CD8-positive, alpha-beta memory T cell (primary cell): Measurements from ENCODE around the gene MDGA2. TPM values are rescaled to one million over a fixed set of nuclear protein-coding genes. Genes with fewer than 3 reads are reported as not detected.
A peak's percentile ranks its signal among the peaks of the same experiment; 100 is the strongest.
"Not testable (repeated sequence)": the region's sequence is repeated elsewhere in the genome, so short reads cannot be mapped to it uniquely, and the experiment has no call there.

ENCODE experiments used
- CTCF ChIA-PET: fragments of 350-600 bp; sonication (Branson Sonifier 250); formaldehyde crosslinking; loops from one replicate; lab custom pipeline; 2021; ENCODE audit warnings: antibody characterized with exemption; lab: Charles Lee
- POLR2A ChIA-PET: fragments of 350-600 bp; sonication (Branson Sonifier 250); formaldehyde crosslinking; loops from one replicate; lab custom pipeline; 2021; ENCODE audit warnings: antibody characterized with exemption; lab: Charles Lee
- DNase-seq, 5 donors: peaks; one replicate each; pipeline versions ENCODE4 v3.0.0 to v3.0.0-alpha.2; 2020 to 2022; ENCODE audit warnings: mixed read lengths in 1 of 5
- H3K27ac ChIP-seq: one replicate; pipeline ENCODE4 v1.7.0; 2013; ENCODE audit warnings: low read depth, mild to moderate bottlenecking, low read length, moderate library complexity
- H3K27me3 ChIP-seq: 2 replicates; pipeline ENCODE4 v1.7.0; 2013; ENCODE audit warnings: low read length, mild to moderate bottlenecking; ENCODE audit not compliant: insufficient read depth, poor library complexity, severe bottlenecking
- H3K36me3 ChIP-seq: 2 replicates; pipeline ENCODE4 v1.7.0; 2013; ENCODE audit warnings: mild to moderate bottlenecking, low read length, moderate library complexity; ENCODE audit not compliant: insufficient read depth
- H3K4me1 ChIP-seq: 2 replicates; pipeline ENCODE4 v1.7.0; 2013; ENCODE audit warnings: mild to moderate bottlenecking, low read length, moderate library complexity; ENCODE audit not compliant: insufficient read depth
- H3K4me3 ChIP-seq: 2 replicates; pipeline ENCODE4 v1.7.0; 2013; ENCODE audit warnings: mild to moderate bottlenecking, low read length
- H3K9me3 ChIP-seq: 2 replicates; pipeline ENCODE4 v1.7.0; 2013; ENCODE audit warnings: mild to moderate bottlenecking, low read length
- H3K27ac Mint-ChIP-seq, 8 donors: one replicate each; pipeline ENCODE4 v1.8.0; 2020 to 2021; ENCODE audit warnings: mixed read lengths in 8 of 8, mild to moderate bottlenecking in 6 of 8, inconsistent platforms in 3 of 8, moderate library complexity in 3 of 8
- H3K27me3 Mint-ChIP-seq, 2 donors: one replicate each; pipeline ENCODE4 v1.8.0; 2020 to 2021; ENCODE audit warnings: mixed read lengths in 2 of 2, mild to moderate bottlenecking in 1 of 2, moderate library complexity in 1 of 2
- H3K36me3 Mint-ChIP-seq, 3 donors: one replicate each; pipeline ENCODE4 v1.8.0; 2020 to 2021; ENCODE audit warnings: mixed read lengths in 3 of 3, inconsistent platforms in 1 of 3, mild to moderate bottlenecking in 1 of 3
- H3K4me1 Mint-ChIP-seq, 3 donors: one replicate each; pipeline ENCODE4 v1.8.0; 2020 to 2021; ENCODE audit warnings: mixed read lengths in 3 of 3, inconsistent platforms in 1 of 3, mild to moderate bottlenecking in 1 of 3
- H3K4me3 Mint-ChIP-seq, 7 donors: one replicate each; pipeline ENCODE4 v1.8.0; 2020 to 2021; ENCODE audit warnings: mixed read lengths in 7 of 7, mild to moderate bottlenecking in 6 of 7, moderate library complexity in 4 of 7, inconsistent platforms in 2 of 7
- H3K9me3 Mint-ChIP-seq, 5 donors: one replicate each; pipeline ENCODE4 v1.8.0; 2020 to 2022; ENCODE audit warnings: mixed read lengths in 5 of 5, mild to moderate bottlenecking in 3 of 5, moderate library complexity in 2 of 5, inconsistent platforms in 1 of 5
- polyA plus RNA-seq: library from polyadenylated mRNA; unstranded; fragments of 300-500 nt; fragmentation: Illumina TruSeq; gene quantifications from one replicate; pipeline ENCODE4 v1.2.3, GENCODE V29; 2021
- total RNA-seq, 2 experiments: library from RNA; stranded (reverse); gene quantifications; one replicate each; pipeline ENCODE4 v1.2.3, GENCODE V29; 2021

The MDGA2 gene
- total and polyA plus RNA-seq, 3 experiments from 2014 or later = not detected

GRCh38 chr14:47210099-47210498 lies 465.3 kb downstream of the MDGA2 start:
- DNase-seq = no peak
- H3K4me3 Mint-ChIP-seq = no peak overlapping the region
- Histone ChIP-seq H3K4me3 (no peak overlapping the region), H3K27ac (no peak overlapping the region), H3K9me3 (no peaks in the 10 kb centered on the region), H3K36me3 (no peaks in the 10 kb centered on the region), H3K27me3 (no peaks in the 10 kb centered on the region), H3K4me1 (no peaks in the 10 kb centered on the region)
- ChIA-PET POLR2A (no interaction called here), CTCF (no interaction called here)
- no peaks in the 10 kb centered on the region for H3K27me3 Mint-ChIP-seq
- H3K4me1 Mint-ChIP-seq = no peaks in the 10 kb centered on the region
- H3K36me3 Mint-ChIP-seq = no peaks in the 10 kb centered on the region
- H3K27ac Mint-ChIP-seq = no peak overlapping the region
- H3K9me3 Mint-ChIP-seq = peaks cover 4 to 21% (median 12%) of the 10 kb centered on the region in 5 donors

GRCh38 chr14:47208434-47208833 lies 467.0 kb downstream of the MDGA2 start:
- Histone ChIP-seq H3K9me3 (no peaks in the 10 kb centered on the region), H3K4me1 (no peaks in the 10 kb centered on the region), H3K27me3 (no peaks in the 10 kb centered on the region), H3K36me3 (no peaks in the 10 kb centered on the region), H3K27ac (no peak overlapping the region), H3K4me3 (no peak overlapping the region)
- Mint-ChIP-seq H3K36me3 (no peaks in the 10 kb centered on the region), H3K4me3 (no peak overlapping the region), H3K9me3 (peaks cover 4 to 27% (median 13%) of the 10 kb centered on the region in 5 donors), H3K4me1 (no peaks in the 10 kb centered on the region), H3K27me3 (no peaks in the 10 kb centered on the region), H3K27ac (no peak overlapping the region)
- no peak for DNase-seq
- ChIA-PET CTCF (no interaction called here), POLR2A (no interaction called here)

GRCh38 chr14:47207617-47208016 lies 467.8 kb downstream of the MDGA2 start:
- Histone ChIP-seq H3K9me3 (no peaks in the 10 kb centered on the region), H3K27me3 (no peaks in the 10 kb centered on the region), H3K4me3 (no peak overlapping the region), H3K4me1 (no peaks in the 10 kb centered on the region), H3K36me3 (no peaks in the 10 kb centered on the region), H3K27ac (no peak overlapping the region)
- POLR2A ChIA-PET = no interaction called here
- H3K27ac Mint-ChIP-seq = no peak overlapping the region
- no peaks in the 10 kb centered on the region for H3K36me3 Mint-ChIP-seq
- no peaks in the 10 kb centered on the region for H3K27me3 Mint-ChIP-seq
- CTCF ChIA-PET = no interaction called here
- no peak overlapping the region for H3K4me3 Mint-ChIP-seq
- H3K4me1 Mint-ChIP-seq = no peaks in the 10 kb centered on the region
- peaks cover 4 to 30% (median 17%) of the 10 kb centered on the region in 5 donors for H3K9me3 Mint-ChIP-seq
- no peak for DNase-seq

GRCh38 chr14:47200740-47201139 lies 474.7 kb downstream of the MDGA2 start:
- Mint-ChIP-seq H3K36me3 (peaks cover 0 to 2% (median 0%) of the 10 kb centered on the region in 3 donors), H3K27ac (no peak overlapping the region)
- POLR2A ChIA-PET = no interaction called here

GRCh38 chr14:47195582-47195981 lies 479.8 kb downstream of the MDGA2 start:
- no peaks in the 10 kb centered on the region for H3K9me3 ChIP-seq
- ChIA-PET POLR2A (no interaction called here), CTCF (no interaction called here)

More at GRCh38 chr14:47200740-47201139, 474.7 kb downstream of the MDGA2 start:
- DNase-seq = peak in 1 of 5 donors; percentile 35
- Mint-ChIP-seq H3K27me3 (no peaks in the 10 kb centered on the region), H3K9me3 (peaks cover 8 to 35% (median 14%) of the 10 kb centered on the region in 5 donors), H3K4me3 (no peak overlapping the region), H3K4me1 (no peaks in the 10 kb centered on the region)
- CTCF ChIA-PET = no interaction called here
- H3K27me3 ChIP-seq = no peaks in the 10 kb centered on the region
- no peaks in the 10 kb centered on the region for H3K9me3 ChIP-seq
- H3K27ac ChIP-seq = no peak overlapping the region
- H3K4me3 ChIP-seq = no peak overlapping the region
- no peaks in the 10 kb centered on the region for H3K36me3 ChIP-seq
- no peaks in the 10 kb centered on the region for H3K4me1 ChIP-seq

GRCh38 chr14:47194055-47194454 lies 481.4 kb downstream of the MDGA2 start:
- POLR2A ChIA-PET = no interaction called here
- Histone ChIP-seq H3K27me3 (no peaks in the 10 kb centered on the region), H3K27ac (no peak overlapping the region), H3K4me3 (no peak overlapping the region), H3K4me1 (no peaks in the 10 kb centered on the region), H3K9me3 (no peaks in the 10 kb centered on the region), H3K36me3 (no peaks in the 10 kb centered on the region)
- DNase-seq = no peak
- CTCF ChIA-PET = no interaction called here
- peaks cover 0 to 29% (median 3%) of the 10 kb centered on the region in 5 donors for H3K9me3 Mint-ChIP-seq
- no peak overlapping the region for H3K27ac Mint-ChIP-seq
- no peaks in the 10 kb centered on the region for H3K36me3 Mint-ChIP-seq
- no peaks in the 10 kb centered on the region for H3K4me1 Mint-ChIP-seq
- no peak overlapping the region for H3K4me3 Mint-ChIP-seq
- no peaks in the 10 kb centered on the region for H3K27me3 Mint-ChIP-seq

More at GRCh38 chr14:47195582-47195981, 479.8 kb downstream of the MDGA2 start:
- no peak overlapping the region for H3K4me3 ChIP-seq
- H3K36me3 ChIP-seq = no peaks in the 10 kb centered on the region
- no peaks in the 10 kb centered on the region for H3K4me1 ChIP-seq
- Mint-ChIP-seq H3K9me3 (peaks cover 0 to 30% (median 3%) of the 10 kb centered on the region in 5 donors), H3K4me3 (no peak overlapping the region), H3K27ac (no peak overlapping the region), H3K27me3 (no peaks in the 10 kb centered on the region), H3K4me1 (no peaks in the 10 kb centered on the region), H3K36me3 (no peaks in the 10 kb centered on the region)
- H3K27ac ChIP-seq = no peak overlapping the region
- DNase-seq = no peak
- H3K27me3 ChIP-seq = no peaks in the 10 kb centered on the region

- H3K36me3 Mint-ChIP-seq, H3K9me3 ChIP-seq, H3K36me3 ChIP-seq, DNase-seq, H3K4me1 Mint-ChIP-seq, H3K27me3 Mint-ChIP-seq, H3K4me1 ChIP-seq, POLR2A ChIA-PET, H3K4me3 Mint-ChIP-seq, H3K27ac ChIP-seq, H3K4me3 ChIP-seq, H3K27me3 ChIP-seq, H3K27ac Mint-ChIP-seq, CTCF ChIA-PET: not testable (repeated sequence)
- H3K9me3 Mint-ChIP-seq = peaks cover 0 to 31% (median 5%) of the 10 kb centered on the region in 5 donors
Measured at GRCh38 chr14:47192203-47192602, 483.2 kb downstream of the MDGA2 start.

DNA sequence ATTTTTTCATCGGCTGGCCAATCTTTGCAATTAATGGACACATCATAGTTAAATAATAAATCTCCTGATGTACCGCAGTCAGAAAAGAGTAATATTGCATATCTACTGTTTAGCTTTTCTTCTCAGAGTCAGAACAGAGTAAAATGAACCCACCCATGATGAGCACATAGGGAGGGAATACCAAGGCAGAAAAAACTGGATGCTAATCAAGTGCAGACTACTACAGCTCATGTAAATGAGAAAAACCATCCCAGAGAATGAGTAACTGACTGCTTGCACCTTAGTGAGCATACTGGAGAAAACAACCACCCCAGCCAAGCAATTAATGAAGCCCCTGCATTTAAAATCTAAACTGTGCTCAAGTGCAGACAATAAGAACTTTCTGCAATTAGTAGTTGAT lies 483.7 kb downstream of the MDGA2 start:
- Histone ChIP-seq H3K4me1 (no peaks in the 10 kb centered on the region), H3K4me3 (no peak overlapping the region), H3K36me3 (no peaks in the 10 kb centered on the region), H3K9me3 (no peaks in the 10 kb centered on the region), H3K27me3 (no peaks in the 10 kb centered on the region), H3K27ac (no peak overlapping the region)
- Mint-ChIP-seq H3K36me3 (no peaks in the 10 kb centered on the region), H3K9me3 (peaks cover 0 to 34% (median 5%) of the 10 kb centered on the region in 5 donors), H3K4me3 (no peak overlapping the region), H3K27ac (no peak overlapping the region), H3K4me1 (no peaks in the 10 kb centered on the region), H3K27me3 (no peaks in the 10 kb centered on the region)
- ChIA-PET POLR2A (no interaction called here), CTCF (no interaction called here)
- no peak for DNase-seq
